Cardiac septum (tissue), 1 donor: ENCODE results near the gene EXOC8. TPM values are rescaled to one million over a fixed set of nuclear protein-coding genes. Genes with fewer than 3 reads are reported as not detected.
"Not testable (repeated sequence)": the region's sequence is repeated elsewhere in the genome, so short reads cannot be mapped to it uniquely, and the experiment has no call there.

Source experiments
- DNase-seq: peaks from one replicate; pipeline ENCODE4 v3.0.0-alpha.2; 2020; ENCODE audit warnings: low spot score
- intact Hi-C: fragments of 100-400 bp; cut with DNase I; formaldehyde crosslinking; loops from one replicate; pipeline ENCODE4 v1.14.0; 2022
- total RNA-seq: library from RNA; stranded (reverse); fragmentation: NEBNext Ultra II Directional; extraction: Animal tissue kit (Norgen Biotek cat#: 25700); gene quantifications from one replicate; pipeline ENCODE4 v1.2.1, GENCODE V29; 2021
- donor health status: DM: no; HTN: no; CAD: no.

Gene EXOC8
- total RNA-seq, 1 donor from 2014 or later: 11.5 TPM

DNA sequence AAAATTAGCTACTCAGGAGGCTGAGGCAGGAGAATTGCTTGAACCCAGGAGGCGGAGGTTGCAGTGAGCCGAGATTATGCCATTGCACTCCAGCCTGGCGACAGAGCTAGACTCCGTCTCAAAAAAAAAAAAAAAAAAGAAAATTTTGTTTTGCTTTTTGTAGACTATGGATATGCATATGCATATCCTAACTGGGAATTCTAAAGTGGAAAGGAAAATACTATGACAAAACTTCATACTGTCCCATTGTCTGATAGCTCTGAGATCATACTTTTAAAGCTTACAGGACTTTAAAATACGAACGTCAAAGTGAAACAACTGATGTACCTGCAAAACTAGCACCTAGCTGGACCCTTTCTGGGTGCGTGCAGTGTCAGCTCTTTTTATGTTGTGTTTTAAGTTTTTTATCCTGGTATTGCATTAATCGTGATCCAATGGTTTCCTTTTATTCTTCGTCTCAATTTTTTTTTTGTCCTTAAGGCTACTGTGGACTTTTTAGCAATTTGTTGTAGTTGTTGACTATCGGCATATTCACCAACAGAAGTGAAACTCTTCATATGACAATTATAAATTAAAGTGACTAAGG is 19.6 kb upstream of the EXOC8 start:
- DNase-seq: no peak
- intact Hi-C loops: loop anchor here (5.0 kb wide), 1 partner anchor 170 kb away; the partner anchor contains the start of gene TSNAX

DNA sequence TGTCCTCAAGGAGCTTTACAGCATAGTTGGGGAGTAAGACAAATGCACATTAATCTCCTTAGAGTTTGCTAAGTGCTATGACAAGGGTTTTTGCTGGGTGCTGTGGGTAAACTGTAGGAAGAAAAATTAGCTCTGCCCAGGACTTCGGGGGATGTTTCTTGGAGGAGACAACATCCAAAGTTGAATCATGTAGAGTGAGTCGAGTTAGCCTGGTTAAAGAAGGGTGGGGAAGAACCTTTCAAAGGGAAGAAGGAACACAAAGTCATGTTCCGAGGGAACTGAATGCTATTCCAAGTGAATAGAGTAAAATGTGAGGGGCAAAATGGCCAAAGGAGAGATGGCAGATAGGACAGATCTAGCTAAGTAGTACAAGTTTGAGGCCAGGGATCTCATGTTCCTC is 17.5 kb upstream of the EXOC8 start:
- DNase-seq: no peak
- intact Hi-C loops: loop anchor here (5.0 kb wide), 1 partner anchor 172 kb away; the partner anchor contains the start of gene TSNAX

DNA sequence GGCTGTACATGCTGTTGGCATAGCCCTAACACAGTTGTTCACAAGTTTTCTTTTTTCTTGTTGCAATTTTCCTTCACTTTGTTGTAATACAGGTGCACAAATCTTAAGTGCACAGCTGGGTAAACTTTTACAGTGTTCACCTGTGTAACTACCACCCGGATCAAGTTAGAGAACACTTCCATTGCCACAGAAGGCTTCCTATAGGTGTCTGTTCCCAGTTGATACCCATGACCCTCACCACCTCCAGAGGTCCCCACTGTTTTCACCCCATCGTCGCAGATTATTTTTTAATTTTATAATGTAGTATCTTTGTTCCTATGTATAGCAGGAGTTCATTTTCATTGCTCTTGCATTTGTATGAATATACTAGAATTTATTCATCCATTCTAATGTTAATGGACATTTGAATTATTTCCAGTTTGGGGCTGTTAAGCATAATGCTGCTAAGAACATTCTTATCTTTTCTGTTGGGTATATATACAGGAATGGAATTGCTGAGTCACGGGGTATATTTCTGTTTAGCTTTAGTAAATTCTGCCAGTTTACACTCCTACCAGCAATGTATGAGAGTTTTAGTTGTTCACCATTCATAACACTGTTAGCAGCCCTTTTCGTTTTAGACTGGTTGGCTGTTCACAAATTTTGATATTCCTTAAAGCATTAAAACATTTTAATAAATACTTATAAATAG is 16.8 kb upstream of the EXOC8 start:
- intact Hi-C loops: loop anchor here (5.0 kb wide), 1 partner anchor 173 kb away; the partner anchor contains the start of gene TSNAX
- DNase-seq: no peak

DNA sequence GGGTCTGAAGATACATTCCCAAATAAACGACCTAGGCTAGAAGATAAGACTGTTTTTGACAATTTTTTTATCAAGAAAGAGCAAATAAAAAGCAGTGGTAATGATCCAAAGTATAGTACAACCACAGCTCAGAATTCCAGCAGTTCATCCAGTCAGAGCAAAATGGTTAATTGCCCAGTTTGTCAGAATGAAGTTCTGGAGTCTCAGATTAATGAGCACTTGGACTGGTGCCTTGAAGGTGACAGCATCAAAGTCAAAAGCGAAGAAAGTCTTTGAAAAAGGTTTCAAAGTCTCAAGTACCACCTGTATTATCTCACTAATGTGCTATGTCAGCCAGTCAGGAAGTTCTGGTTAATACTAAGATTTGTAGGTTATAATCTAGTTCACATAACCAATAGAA is 15.4 kb upstream of the EXOC8 start:
- intact Hi-C loops: no loop called here

DNA sequence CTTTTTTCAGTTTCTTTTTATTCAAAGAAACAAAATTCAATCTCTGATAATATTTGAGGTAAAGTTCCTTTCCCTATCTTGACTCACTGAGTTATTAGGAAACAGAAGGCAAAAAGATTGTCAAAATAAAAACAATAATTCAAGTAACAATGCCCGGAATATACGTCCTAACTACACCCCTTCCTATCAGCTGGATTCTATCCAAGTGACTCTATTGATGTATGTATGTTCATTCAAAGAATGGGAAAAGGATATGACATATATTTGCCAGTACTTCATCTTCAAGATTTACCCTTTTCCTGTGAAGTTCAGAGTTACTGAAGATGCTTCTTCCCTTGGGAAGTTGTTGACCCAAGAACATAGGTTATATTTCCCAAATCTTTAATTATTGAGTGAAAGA is 14.2 kb upstream of the EXOC8 start:
- intact Hi-C loops: no loop called here

More for the DNA sequence above, 15.4 kb upstream of the EXOC8 start:
- no peak for DNase-seq

DNA sequence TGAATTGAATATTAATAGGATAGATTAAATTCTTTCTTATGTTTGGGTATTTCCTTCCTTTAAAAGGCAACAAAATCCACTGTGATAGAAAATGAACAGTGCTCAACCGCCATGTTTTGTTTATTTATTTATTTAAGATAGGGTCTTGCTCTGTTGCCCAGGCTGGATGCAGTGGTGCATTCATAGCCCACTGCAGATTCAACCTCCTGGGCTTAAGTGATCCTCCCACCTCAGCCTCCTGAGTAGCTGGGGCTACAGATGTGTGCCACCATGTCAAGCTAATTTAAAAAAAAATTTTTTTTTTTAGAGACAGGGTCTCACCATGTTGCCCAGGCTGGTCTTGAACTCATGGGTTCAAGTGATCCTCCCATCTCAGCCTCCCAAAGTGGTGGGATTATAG is 11.2 kb upstream of the EXOC8 start:
- intact Hi-C loops, DNase-seq: not testable (repeated sequence)

More for the DNA sequence above, 14.2 kb upstream of the EXOC8 start:
- DNase-seq: no peak

DNA sequence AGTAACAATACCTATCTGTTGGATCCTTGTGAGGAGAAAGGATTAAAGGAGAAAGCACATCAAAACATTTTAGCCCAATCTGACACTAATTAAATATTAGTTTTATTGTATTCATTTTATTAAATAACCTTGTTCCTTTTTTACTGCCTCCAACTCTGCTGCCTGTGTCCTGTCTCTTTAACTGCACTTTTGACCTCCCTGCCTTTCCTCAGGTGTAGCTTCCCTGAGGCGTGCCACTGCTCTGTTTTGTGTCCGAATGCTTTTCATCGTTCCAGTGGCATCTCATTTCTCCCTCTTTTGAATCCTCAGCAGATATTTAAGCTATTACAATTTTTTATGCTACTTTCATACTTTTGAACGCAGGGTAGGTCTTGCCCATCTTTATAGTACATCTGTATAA is 10.8 kb upstream of the EXOC8 start:
- no peak for DNase-seq
- intact Hi-C loops: no loop called here

DNA sequence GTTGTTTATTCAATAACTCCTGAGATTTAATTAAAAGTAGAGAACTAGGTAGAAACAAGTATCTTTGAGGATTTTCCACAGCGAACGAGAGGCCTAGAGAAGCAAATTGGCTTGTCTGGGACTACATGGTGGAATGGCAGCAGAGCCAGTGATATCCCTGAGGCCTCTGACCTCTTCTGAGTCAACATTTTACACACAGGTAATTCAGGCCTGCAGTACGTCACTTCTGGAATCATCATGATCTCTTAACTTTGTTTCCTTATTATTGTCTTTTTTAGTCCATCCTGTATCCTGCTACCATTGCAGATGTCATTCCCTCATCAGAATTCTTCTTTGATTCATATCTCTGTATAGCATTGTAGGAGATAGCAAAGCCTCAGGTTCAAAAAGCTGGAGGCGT is 10.3 kb upstream of the EXOC8 start:
- no peak for DNase-seq
- intact Hi-C loops: no loop called here

DNA sequence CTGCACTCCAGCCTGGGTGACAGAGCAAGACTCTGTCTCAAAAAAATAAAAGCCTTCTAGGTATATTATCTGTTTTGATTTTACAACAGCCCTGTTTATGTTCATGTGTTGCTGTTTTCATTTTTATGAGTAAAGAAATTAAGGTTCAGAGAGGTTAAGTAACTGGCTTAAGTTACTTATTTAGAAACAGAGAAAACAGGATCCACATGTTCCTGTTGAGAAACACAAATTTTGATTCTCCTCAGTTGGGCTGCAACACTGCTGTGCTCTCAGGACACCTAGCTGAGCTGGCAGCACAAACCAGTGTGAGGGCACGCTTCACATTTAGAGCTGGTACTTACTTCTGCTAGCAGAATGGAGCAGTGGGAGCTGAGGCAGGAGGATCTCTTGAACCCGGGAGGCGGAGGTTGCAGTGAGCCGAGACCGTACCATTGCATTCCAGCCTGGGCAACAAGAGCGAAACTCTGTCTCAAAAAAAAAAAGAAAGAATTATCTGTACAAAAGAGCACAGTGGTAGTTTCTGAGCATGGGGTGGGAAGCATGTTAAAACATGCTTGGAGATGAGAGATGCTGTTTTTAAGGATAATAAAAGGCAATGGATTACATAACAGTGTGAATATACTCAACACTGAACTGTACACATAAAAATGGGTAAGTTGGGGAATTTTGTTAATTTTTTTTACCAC is 2.8 kb upstream of the EXOC8 start:
- intact Hi-C loops: no loop called here
- no peak for DNase-seq

DNA sequence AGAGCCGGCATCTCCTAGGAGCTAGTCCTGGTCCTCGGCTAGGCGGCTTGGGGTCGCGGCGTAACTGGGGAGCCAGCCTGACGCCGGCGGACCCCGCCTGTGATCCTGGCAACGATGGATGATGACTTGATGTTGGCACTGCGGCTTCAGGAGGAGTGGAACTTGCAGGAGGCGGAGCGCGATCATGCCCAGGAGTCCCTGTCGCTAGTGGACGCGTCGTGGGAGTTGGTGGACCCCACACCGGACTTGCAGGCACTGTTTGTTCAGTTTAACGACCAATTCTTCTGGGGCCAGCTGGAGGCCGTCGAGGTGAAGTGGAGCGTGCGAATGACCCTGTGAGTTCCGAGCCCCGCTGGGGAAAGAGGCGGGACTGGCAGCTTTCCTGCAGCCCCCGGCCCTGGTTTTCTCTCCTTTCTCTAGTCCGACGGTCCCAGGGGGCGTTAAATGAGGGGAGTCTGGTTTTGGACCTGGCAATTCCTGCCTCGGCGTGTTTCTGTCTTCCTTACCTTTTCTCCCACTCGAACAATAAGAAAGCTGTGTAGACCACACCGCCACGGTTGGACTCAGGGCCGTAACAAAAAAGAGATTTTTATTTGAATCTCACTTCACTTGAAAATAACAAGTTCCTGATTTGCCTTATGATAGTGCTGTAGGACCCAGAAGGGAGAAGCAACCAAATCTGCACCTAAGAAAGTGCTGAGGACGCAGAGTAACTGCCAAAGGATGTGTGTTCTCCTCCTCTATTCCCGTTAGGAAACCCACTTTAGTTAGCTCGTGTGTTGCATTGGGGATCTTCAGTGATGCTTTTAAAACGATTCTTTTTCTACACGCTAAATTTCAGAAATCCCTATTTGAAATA is 847 bp upstream of the EXOC8 start, which contains the start of gene SPRTN:
TSS of gene SPRTN (plus strand) at position 24 of the 859 bp plus-strand sequence. CDS start at position 115, 91 bp downstream.
- no peak for DNase-seq
- intact Hi-C loops: loop anchor here (5.0 kb wide), 1 partner anchor 96 kb away; the partner anchor contains the start of gene GNPAT

DNA sequence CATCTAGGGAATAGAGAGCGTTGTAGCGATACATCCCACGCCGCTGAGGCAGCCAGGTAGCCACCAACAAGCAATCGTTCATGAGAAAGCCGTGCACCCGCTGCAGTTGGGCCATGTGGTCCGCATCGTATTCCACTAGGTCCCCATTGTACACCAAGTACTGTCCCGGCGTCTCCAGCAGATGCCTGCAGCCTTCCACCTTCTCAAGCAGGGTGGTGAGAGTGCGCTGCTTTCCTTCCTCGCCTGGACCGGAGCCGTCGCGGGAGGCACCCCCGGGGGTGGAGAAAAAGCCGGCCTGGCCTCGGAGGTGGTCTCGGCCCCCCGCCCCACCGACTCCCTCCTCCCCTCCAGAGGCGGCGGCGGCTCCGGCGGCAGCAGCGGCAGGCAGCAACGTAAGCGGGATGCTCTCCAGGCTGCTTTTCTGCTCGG is 595 bp downstream of the EXOC8 start:
- DNase-seq: no peak
- intact Hi-C loops: loop anchor here (5.0 kb wide), 1 partner anchor 95 kb away; the partner anchor contains the start of gene GNPAT

DNA sequence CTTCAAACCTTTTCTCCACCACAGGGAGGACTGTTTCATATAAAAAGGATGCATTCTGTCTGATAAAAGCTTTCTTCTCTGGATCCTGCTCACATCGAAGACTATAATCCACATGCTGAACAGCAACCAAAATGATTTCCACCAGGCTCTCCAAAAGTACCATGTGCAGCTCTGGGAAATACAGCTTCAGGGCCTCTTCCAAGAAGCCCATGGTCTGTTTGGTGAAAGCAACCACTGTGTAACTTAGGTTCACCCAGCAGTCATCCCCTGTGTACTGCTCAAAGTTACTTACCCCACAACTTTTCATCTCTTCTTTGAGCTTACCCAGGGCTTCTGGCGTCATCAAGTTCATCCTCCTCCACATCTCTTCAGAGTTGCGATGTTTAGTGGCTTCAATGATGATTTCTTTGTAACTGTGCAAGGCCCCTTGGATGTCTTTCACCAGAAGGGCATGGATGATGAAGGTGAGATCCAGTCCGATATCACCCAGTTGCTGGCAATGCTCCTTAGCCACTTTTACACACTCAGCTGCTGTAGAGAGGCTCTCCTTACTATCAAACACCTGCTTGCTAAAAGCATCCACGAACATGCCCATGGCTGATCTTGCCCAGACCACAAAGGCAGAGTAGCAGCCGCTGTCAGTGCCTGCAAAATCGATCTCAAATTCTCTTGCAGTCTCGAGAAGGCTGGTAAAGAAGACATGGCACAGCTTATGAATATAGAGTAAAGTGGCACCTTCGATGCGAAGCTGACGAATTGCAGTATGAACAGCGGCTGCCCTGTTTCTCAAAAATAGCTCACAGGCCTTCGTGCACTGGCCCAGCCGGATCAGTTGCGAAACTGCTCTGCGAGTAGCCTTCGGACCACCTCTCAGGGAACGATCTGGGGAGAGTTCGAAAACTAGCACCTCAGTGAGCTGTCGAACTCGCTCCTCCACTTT is 1.7 kb downstream of the EXOC8 start:
- intact Hi-C loops: loop anchor here (5.0 kb wide), 1 partner anchor 94 kb away; the partner anchor contains the start of gene GNPAT
- no peak for DNase-seq

DNA sequence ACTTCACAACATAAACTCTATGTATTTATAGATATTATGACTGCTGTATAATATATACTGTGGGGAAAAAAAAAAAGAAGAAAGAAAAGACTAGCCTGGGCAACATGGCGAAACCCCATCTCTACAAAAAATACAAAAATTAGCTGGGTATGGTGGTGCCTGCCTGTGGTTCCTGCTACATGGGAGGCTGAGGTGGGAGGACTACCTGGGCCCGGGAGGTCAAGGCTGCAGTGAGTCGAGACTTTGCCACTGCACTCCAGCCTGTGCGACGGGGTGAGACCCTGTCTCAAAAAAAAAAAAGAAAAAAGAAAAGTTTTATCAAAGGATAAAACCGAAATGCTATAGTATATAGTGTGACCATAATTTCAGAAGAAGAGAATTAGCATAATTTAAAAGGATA is 2.7 kb downstream of the EXOC8 start:
- intact Hi-C loops: loop anchor here (5.0 kb wide), 1 partner anchor 93 kb away; the partner anchor contains the start of gene GNPAT
- DNase-seq: no peak

DNA sequence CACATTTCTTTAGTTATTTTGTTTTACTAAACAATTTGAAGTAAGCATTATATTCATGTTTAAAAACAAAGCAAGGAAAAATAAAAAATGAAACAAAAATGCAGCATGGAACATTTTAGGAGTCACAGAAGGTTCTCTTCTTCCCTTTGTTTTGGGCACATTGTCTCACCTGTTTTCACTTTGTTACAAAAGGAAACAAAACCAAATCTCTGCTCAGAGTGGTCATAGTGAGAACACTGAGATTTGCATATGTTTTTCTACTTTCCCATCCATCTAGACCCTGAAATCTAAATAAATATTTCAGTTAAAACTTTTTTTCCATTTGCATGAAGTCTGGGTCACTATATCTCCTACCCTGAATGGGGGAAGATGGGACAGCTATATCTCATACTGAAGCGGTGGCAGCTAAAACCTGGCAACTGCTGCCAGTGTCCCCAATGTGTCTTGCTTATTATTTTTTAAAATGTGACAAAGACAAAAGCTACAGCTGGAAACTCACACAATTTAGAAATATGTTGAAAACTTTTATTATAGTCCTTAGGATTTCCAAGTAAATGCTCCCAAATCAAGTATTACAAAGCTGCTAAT is 3.5 kb downstream of the EXOC8 start:
- intact Hi-C loops: no loop called here

DNA sequence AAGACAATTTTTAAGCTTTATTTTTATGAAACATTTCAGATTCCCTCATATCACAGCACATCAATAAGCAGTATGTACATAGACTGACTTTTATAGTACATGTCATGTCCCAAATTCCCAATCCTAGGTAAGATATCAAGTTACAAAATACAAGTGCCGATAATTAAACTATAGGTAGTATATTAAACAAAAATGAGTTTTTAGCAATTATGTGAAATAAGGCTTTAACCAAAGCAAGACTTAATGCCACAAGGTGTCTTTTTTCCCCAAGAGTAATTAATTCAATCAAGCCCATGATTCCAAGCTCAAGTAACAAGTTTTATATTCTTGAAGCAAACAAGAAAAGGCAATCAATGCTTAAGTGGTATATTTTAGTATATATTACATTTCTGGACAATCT is 4.9 kb downstream of the EXOC8 start:
- intact Hi-C loops: no loop called here
- no peak for DNase-seq

More for the DNA sequence above, 3.5 kb downstream of the EXOC8 start:
- DNase-seq: no peak

DNA sequence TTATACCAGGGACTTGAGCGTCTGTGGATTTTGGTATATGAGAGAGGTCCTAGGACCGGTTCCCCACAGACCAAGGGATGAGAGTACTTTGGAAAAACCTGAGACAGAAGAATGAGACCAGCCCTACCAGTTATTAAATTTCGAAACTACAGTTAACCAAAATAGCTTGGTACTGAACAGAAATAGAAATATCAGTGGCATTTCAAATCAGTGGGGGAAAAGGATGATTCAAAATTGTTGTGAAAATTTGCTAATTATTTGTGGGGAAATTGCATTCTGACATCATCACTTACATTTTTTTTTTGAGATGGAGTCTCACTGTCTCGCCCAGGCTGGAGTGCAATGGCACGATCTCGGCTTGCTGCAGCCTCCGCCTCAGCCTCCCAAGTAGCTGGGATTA is 8.2 kb downstream of the EXOC8 start:
- DNase-seq: no peak
- intact Hi-C loops: no loop called here

DNA sequence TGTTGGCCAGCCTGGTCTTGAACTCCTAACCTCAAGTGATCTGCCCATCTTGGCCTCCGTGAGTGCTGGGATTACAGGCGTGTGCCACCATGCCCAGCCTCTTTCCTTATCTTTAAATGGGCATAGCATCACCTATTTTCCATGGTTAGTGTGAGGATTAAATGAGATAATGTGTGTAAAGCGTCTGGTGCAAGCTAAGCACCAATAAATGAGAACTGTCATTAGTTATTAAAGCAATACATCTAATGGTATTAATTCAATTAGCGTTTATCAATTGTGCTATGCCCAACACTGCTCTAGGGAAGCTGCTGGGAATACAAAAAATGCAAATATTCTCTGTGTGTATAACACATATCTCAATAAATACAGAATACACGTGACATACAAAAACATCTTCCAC is 10.0 kb downstream of the EXOC8 start:
- intact Hi-C loops: no loop called here
- no peak for DNase-seq

DNA sequence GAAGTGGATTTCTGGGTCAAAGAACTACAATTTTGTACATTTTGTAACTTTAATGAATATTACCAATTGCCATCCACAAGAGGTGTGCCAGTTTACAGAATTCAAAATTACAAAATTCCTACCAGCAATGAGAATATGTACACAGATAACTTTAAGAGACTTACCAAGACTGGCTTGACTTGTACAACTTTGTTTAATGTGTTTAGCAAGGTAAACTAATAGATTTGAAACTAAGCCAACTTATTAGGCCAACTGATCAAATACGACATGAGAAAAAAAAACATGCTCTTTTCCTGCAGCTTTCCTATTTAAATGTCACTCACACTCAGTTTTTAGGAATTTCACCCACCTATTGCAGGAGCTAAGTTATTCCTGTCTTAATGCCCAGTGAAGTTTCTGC is 11.4 kb downstream of the EXOC8 start:
- DNase-seq: no peak
- intact Hi-C loops: no loop called here
